Jurkat, Clone E6-1 (cell line): Measurements from ENCODE around the gene SLC35F6.
"Not testable (repeated sequence)": the region's sequence is repeated elsewhere in the genome, so short reads cannot be mapped to it uniquely, and the experiment has no call there.

Experiments used
- DNase-seq: peaks from one replicate; pipeline ENCODE4 v3.0.0-alpha.2; 2011; ENCODE audit warnings: low read depth, low spot score
- H3K4me3 ChIP-seq: 2 replicates; pipeline ENCODE4 v1.5.1; 2011; ENCODE audit warnings: mild to moderate bottlenecking, low read length, control low read depth, moderate library complexity

The SLC35F6 gene

GRCh38 chr2:26752656-26753055 lies 11.4 kb upstream of the SLC35F6 start:
- DNase-seq, result no peak
- H3K4me3 ChIP-seq, result no peak overlapping the region

GRCh38 chr2:26754539-26754938 lies 9.5 kb upstream of the SLC35F6 start:
- H3K4me3 ChIP-seq, result no peak overlapping the region
- no peak for DNase-seq

GRCh38 chr2:26754972-26755670 lies 9.0 kb upstream of the SLC35F6 start:
- DNase-seq, result no peak
- H3K4me3 ChIP-seq, result no peak overlapping the region

GRCh38 chr2:26756337-26756736 lies 7.7 kb upstream of the SLC35F6 start:
- no peak overlapping the region for H3K4me3 ChIP-seq
- no peak for DNase-seq

GRCh38 chr2:26757873-26758789 lies 6.0 kb upstream of the SLC35F6 start:
- no peak for DNase-seq
- H3K4me3 ChIP-seq, result no peak overlapping the region

GRCh38 chr2:26758790-26759321 lies 5.2 kb upstream of the SLC35F6 start:
- H3K4me3 ChIP-seq, result no peak overlapping the region
- DNase-seq, result no peak

- no peak for DNase-seq
- no peak overlapping the region for H3K4me3 ChIP-seq
Observed at GRCh38 chr2:26759845-26760244, 4.2 kb upstream of the SLC35F6 start.

GRCh38 chr2:26760991-26761390 lies 3.1 kb upstream of the SLC35F6 start:
- H3K4me3 ChIP-seq, DNase-seq: not testable (repeated sequence)

- no peak overlapping the region for H3K4me3 ChIP-seq
Observed at GRCh38 chr2:26763019-26763418, 1.1 kb upstream of the SLC35F6 start.

GRCh38 chr2:26764906-26765305 lies 822 bp downstream of the SLC35F6 start:
- DNase-seq, result no peak
- H3K4me3 ChIP-seq, result peak overlapping the region; percentile 91

More at GRCh38 chr2:26763019-26763418, 1.1 kb upstream of the SLC35F6 start:
- no peak for DNase-seq

- DNase-seq, result no peak
- peak overlapping the region; percentile 91 for H3K4me3 ChIP-seq
Observed at GRCh38 chr2:26765475-26766200, 1.6 kb downstream of the SLC35F6 start.

- no peak overlapping the region for H3K4me3 ChIP-seq
- DNase-seq, result no peak
Observed at GRCh38 chr2:26767129-26767528, 3.0 kb downstream of the SLC35F6 start.

- H3K4me3 ChIP-seq, result no peak overlapping the region
- DNase-seq, result no peak
Observed at GRCh38 chr2:26767894-26768487, 3.9 kb downstream of the SLC35F6 start.

- H3K4me3 ChIP-seq, result no peak overlapping the region
- no peak for DNase-seq
Observed at GRCh38 chr2:26768759-26769088, 4.6 kb downstream of the SLC35F6 start.

GRCh38 chr2:26769089-26769761 lies 5.1 kb downstream of the SLC35F6 start:
- no peak for DNase-seq
- no peak overlapping the region for H3K4me3 ChIP-seq

GRCh38 chr2:26770986-26771586 lies 7.0 kb downstream of the SLC35F6 start:
- no peak overlapping the region for H3K4me3 ChIP-seq
- DNase-seq, result no peak

GRCh38 chr2:26772064-26773001 lies 8.2 kb downstream of the SLC35F6 start:
- no peak overlapping the region for H3K4me3 ChIP-seq
- peak; percentile 81 for DNase-seq
